Astrocyte of the cerebellum (primary cell): ENCODE measurements around the gene TXNL4B.

Source experiments
- DNase-seq: peaks from one replicate; pipeline ENCODE4 v3.0.0-alpha.2; 2011; ENCODE audit warnings: low read depth
- H3K4me3 ChIP-seq: 2 replicates; pipeline ENCODE4 v1.5.1; 2011; ENCODE audit warnings: mild to moderate bottlenecking, low read depth, low read length, moderate library complexity
- in situ Hi-C: cut with HindIII; loops from 2 replicates; pipeline ENCODE4 v1.10.0; 2017; ENCODE audit warnings: low sequenced_read_pairs
- TF ChIP-seq, protein P1 (sequence below): IDR thresholded peaks from 2 replicates; pipeline ENCODE4 v1.5.1; 2012; ENCODE audit warnings: low read length, low read depth, moderate library complexity, mild to moderate bottlenecking; ENCODE audit errors: missing control alignments

The TXNL4B gene

GRCh38 chr16:72132726-72133125 is 39.3 kb upstream of the TXNL4B start:
- TF ChIP-seq, protein P1, sequence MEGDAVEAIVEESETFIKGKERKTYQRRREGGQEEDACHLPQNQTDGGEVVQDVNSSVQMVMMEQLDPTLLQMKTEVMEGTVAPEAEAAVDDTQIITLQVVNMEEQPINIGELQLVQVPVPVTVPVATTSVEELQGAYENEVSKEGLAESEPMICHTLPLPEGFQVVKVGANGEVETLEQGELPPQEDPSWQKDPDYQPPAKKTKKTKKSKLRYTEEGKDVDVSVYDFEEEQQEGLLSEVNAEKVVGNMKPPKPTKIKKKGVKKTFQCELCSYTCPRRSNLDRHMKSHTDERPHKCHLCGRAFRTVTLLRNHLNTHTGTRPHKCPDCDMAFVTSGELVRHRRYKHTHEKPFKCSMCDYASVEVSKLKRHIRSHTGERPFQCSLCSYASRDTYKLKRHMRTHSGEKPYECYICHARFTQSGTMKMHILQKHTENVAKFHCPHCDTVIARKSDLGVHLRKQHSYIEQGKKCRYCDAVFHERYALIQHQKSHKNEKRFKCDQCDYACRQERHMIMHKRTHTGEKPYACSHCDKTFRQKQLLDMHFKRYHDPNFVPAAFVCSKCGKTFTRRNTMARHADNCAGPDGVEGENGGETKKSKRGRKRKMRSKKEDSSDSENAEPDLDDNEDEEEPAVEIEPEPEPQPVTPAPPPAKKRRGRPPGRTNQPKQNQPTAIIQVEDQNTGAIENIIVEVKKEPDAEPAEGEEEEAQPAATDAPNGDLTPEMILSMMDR, result no peak
- H3K4me3 ChIP-seq, result no peak overlapping the region
- DNase-seq, result no peak
- in situ Hi-C loops, result no loop called here

DNA sequence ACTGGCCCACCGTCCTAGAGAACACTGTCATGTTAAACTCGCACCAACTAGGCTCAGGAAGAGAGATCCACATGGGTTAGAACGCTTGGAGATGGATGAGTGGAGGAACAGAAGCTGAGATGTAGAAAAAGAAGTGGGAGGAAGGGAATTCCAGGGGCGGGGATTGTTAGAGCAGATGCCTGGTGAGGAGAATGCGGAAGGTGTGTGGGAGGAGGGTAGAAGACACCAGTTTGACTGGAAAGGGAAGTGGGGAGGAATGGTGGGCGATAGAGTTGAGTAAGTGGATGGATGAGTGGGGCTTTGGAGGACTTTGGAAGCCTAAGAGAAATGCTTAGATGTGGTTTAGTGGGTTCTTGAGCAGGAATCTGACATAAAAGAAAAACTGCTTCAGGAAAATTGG is 37.6 kb upstream of the TXNL4B start:
- in situ Hi-C loops, result no loop called here
- TF ChIP-seq, protein P1, result no peak
- DNase-seq, result no peak
- no peak overlapping the region for H3K4me3 ChIP-seq

DNA sequence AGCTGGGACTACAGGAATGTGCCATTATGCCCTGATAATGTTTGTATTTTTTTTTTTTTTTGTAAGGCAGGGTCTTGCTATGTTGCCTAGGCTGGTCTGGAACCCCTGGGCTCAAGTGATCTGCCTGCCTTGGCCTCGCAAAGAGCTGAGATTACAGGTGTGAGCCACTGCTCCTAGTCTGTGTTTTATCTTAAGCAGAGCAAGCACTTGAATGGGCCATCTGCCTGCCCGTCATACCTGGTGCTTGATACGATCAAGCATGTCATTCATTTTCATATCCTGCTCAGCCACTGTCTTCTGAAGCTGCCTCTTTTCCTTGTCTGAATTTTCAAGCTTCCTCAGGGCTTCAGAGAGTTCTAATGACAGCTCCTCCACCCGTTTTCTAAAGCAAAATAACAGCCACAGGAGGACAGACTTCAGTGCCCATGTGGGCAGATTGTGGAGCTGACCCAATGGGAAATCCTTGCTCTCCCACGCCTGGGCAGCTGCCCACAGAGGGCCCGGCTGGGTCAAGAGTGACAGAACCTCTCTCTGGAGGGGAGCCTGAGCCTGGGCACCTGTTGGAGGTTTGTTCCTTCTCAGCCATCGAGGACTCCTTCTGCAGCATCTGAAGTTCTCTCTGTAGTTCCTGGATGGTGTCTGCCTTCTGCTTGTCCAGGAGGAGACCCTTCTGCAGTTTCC is 36.7 kb upstream of the TXNL4B start:
- no peak for DNase-seq
- in situ Hi-C loops, result no loop called here
- TF ChIP-seq, protein P1, result no peak
- no peak overlapping the region for H3K4me3 ChIP-seq

- TF ChIP-seq, protein P1, result no peak
- H3K4me3 ChIP-seq, result no peak overlapping the region
- in situ Hi-C loops, result no loop called here
- DNase-seq, result no peak
Observed at GRCh38 chr16:72128701-72129100, 35.3 kb upstream of the TXNL4B start.

GRCh38 chr16:72126429-72126765 is 33.0 kb upstream of the TXNL4B start:
- no peak for DNase-seq
- in situ Hi-C loops, result no loop called here
- TF ChIP-seq, protein P1, result no peak

DNA sequence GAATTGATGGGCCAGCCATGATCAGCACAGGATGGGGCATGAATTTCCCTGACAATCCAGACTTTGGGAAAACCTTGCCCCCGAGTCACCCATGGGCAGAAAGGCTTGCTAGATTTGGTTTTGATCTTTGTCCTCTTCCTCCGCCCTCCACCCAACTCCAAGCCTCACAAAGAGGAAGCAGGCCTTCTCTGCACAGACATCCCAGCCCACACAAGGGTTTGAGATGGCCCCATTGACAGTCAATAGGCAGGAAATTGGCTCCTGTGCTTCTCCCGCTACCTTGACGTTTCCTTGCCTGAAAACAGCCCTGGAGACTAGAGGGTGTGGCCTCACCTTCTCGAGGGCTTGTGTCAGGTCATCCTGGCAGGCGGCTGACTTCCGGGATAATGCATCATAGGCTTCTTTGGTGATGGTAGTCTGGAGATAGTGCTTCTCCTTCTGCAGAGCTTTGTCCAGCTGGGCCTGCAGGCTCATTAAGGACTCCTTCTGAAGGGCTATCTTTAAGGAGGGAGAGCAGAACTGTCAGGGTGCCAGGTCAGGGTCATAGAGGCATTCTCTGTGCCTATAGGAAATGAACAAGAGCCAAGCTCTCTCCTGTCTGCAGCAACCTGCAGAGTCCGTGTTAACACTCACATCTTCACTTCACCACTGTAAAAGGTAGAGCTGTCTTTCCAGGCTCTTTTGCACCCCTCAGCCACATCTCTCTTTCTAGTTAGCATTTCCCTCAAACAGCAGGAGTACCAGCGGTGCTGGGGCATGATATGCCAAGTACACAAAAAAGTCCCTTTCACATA is 32.4 kb upstream of the TXNL4B start:
- in situ Hi-C loops, result no loop called here
- DNase-seq, result no peak
- no peak overlapping the region for H3K4me3 ChIP-seq
- TF ChIP-seq, protein P1, result no peak

More at GRCh38 chr16:72126429-72126765, 33.0 kb upstream of the TXNL4B start:
- H3K4me3 ChIP-seq, result no peak overlapping the region
